ENCODE results near the gene VEZF1.

The VEZF1 gene

GRCh38 chr17:57927048-57927723 is 60.9 kb downstream of the VEZF1 start:
- DNase-seq = peak; percentile 88

DNA sequence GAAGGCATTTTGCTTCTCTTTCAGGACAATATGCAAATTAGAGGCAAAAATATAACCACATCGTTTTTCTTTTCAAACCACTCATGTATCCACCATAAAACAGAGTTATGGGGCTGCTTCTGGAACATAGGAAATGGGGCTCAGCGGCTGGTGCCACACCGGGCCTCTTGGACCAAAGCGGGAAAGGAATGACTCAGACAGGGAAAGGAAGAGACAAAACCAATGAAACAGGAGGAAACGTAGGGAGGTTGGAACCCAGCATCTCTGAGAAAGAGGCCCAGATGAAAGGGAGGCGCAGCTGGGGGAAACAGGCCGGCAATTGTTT is 61.4 kb downstream of the VEZF1 start:
- no peak for DNase-seq

GRCh38 chr17:57925361-57925990 is 62.6 kb downstream of the VEZF1 start:
- no peak for DNase-seq

DNA sequence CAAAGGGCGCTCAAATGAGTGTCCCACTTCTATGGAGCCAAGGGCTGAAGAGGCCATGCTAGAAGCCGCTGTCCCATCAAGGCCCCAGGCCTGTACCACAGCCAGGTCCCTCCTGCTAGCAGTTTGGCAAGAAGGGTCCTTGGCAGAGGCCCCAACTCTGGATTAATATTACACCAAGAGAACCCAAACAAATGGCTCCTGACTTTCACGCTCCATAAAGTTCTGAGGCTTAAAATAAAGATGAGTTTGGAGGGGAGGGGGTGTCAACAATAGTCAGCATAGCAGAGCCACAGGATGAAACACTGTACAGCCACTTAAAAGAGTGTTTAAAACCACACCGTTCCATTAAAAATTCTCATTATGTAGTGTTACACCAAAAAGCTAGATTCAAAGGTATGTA is 63.4 kb downstream of the VEZF1 start:
- DNase-seq = peak; percentile 71
